Activated naive CD4-positive, alpha-beta T cell treated with anti-CD3 and anti-CD28 coated beads, Interleukin-2, amount 50 U/mL, for 16 hours (primary cell): ENCODE data around the gene GLUL.
"Not testable (repeated sequence)": the region's sequence is repeated elsewhere in the genome, so short reads cannot be mapped to it uniquely, and the experiment has no call there.

Experiments used
- DNase-seq: peaks from one replicate; pipeline ENCODE4 v3.0.0-alpha.2; 2020

The GLUL gene

DNA sequence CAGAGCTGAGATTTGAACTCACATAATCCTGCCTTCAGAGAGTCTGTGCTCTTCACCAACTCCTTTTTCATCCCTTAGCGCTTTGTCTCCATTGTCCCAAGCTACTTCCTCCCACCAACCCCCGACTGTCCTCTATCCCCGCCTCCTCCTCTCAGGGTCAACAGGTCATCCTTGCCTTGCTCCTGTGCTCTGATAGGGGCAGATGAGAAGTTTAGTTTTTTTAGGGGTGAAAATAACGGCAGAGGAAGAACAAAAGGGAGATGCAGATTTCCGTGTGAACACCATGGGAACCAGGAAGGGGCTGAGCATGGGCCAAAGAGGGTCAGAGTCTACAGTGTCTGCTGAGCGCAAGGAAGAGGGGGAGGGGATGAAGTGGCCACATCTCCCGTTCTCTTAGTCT is 31.9 kb downstream of the GLUL start:
- DNase-seq, result no peak

GRCh38 chr1:182357913-182358312 is 33.7 kb downstream of the GLUL start:
- DNase-seq, result no peak

DNA sequence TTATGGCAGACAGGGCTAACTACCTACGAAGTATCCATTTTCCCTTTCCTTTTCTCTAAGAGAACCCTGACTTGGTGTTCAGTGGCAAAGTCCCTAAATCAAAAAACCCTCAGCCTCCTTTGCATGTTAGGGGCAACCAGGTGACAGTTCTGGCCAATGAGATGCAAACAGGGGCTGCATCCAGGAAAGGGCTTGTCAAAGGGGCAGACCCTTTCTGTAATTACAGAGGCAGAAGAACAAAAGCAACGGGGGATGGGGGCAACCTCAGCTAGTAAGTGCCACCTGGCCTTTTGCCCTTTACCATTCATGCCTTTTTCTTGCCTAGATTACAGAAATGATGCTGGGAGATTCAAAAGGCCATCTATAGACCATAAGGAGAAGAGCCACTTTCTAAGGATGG is 34.4 kb downstream of the GLUL start:
- no peak for DNase-seq

- DNase-seq, result no peak
Observed at GRCh38 chr1:182355723-182356098, 35.9 kb downstream of the GLUL start.

GRCh38 chr1:182351790-182352364 is 39.7 kb downstream of the GLUL start:
- DNase-seq, result no peak

GRCh38 chr1:182350839-182351238 is 40.8 kb downstream of the GLUL start:
- no peak for DNase-seq

- no peak for DNase-seq
Observed at GRCh38 chr1:182348961-182349747, 42.4 kb downstream of the GLUL start.

GRCh38 chr1:182347019-182347418 is 44.6 kb downstream of the GLUL start:
- DNase-seq, result no peak

DNA sequence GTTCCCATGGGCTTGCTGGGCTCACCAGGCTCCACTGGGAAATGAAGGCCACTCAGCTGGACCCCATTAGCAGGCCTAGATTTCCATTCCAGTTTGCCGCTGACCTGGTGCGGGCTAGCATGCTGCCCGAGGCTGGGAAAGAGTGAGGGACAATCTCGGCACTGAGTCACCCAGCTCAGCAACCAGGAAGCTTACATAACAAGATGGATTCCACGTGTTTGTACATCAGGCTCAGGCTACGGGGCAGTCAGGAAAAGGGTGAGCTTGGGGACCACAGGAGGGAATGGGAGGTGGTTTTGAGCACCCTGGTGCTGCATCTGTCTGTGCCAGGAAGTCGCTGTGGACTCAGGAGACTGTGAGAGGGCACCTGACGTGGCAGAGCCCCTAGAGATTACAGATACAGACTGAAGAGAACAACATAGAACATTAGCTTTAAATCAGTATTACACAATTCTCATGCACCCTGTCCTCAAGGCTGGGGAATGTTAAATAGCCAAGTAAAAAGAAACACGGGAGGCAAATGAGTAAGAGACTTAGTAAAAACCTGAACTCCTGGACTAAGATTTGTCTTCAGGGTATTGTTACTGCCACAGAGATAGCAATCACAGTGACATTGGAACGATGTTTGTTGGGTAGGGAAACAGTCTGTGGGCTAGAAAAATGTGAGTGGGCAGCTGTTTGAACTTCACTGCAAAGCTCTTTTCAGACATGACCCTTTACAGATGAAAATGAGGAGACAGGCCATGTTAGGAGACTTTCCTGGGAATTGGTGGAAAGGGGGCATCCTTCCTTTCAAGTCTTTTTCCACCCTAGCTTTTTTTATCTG is 51.1 kb downstream of the GLUL start:
- DNase-seq, result no peak

GRCh38 chr1:182339684-182340083 is 51.9 kb downstream of the GLUL start:
- DNase-seq, result no peak

GRCh38 chr1:182338806-182339370 is 52.7 kb downstream of the GLUL start:
- DNase-seq, result no peak

DNA sequence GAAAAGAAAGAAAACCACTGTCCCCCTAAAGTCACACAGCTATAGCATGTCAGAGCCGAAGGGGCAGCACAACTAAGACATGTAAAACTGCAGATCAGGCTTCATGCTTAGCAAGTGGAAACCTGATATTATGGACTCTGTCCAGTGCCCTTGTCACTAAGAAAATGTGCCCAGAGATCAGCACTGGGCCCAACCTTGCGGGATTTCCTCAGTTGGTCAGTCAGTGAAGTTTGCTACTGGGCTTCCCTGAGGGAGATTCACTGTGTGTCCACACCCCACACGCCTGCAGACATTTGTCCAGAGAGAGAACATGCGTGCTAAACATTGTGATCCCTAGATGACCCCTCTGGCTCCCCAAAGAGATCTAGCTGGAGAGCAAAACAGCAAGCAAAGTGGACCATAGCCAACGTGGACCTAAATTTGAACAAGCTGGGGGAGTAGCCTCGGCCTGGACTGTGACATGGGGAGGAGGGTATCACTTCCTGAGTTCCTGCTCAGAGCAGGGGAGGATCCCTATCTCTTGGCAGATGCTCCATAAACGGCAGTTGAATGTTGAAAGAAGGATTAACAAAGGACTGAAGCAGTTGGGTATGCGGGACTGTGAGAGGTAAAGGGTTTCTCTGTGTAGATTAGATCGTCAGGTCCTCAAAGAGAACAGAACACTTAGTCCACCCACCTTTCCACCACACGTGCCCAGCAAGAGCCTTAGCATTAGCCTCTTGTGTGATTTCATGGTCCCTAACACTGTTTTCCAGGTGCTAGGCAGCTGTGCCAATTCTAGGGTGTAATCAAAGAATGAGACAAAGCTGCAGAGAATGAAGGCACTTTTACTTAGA is 53.6 kb downstream of the GLUL start:
- no peak for DNase-seq

GRCh38 chr1:182335771-182336566 is 55.6 kb downstream of the GLUL start:
- DNase-seq, result no peak

DNA sequence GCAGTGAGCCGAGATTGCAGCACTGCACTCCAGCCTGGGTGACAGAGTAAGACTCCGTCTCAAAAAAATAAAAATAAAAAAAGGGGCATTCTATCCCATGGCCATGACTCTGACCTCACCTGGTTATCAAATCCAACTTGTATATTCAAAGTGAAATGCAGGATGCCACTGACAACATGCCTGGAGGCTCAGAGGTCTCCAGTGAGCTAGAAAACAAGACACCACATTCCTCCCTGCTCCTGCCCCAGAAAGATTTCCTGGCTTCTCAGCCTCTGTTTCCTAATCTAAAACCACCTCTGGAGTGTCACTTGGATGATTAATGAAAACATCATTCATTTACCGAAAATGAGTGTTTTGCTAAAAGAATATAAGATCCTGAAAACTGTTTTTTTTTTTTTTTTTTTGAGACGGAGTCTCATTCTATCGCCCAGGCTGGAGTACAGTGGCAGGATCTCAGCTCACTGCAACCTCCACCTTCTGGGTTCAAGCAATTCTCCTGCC is 58.5 kb downstream of the GLUL start:
- not testable (repeated sequence) for DNase-seq

GRCh38 chr1:182332261-182333060 is 59.1 kb downstream of the GLUL start:
- no peak for DNase-seq
